CD8-positive, alpha-beta memory T cell (primary cell): ENCODE results near the gene PRKAG2. TPM values are rescaled to one million over a fixed set of nuclear protein-coding genes. Genes with fewer than 3 reads are reported as not detected.

Experiments used
- CTCF ChIA-PET: fragments of 350-600 bp; sonication (Branson Sonifier 250); formaldehyde crosslinking; loops from one replicate; lab custom pipeline; 2021; ENCODE audit warnings: antibody characterized with exemption; lab: Charles Lee
- POLR2A ChIA-PET: fragments of 350-600 bp; sonication (Branson Sonifier 250); formaldehyde crosslinking; loops from one replicate; lab custom pipeline; 2021; ENCODE audit warnings: antibody characterized with exemption; lab: Charles Lee
- DNase-seq, 5 donors: peaks; one replicate each; pipeline versions ENCODE4 v3.0.0 to v3.0.0-alpha.2; 2020 to 2022; ENCODE audit warnings: mixed read lengths in 1 of 5
- H3K27ac ChIP-seq: one replicate; pipeline ENCODE4 v1.7.0; 2013; ENCODE audit warnings: low read depth, mild to moderate bottlenecking, low read length, moderate library complexity
- H3K27me3 ChIP-seq: 2 replicates; pipeline ENCODE4 v1.7.0; 2013; ENCODE audit warnings: low read length, mild to moderate bottlenecking; ENCODE audit not compliant: insufficient read depth, poor library complexity, severe bottlenecking
- H3K36me3 ChIP-seq: 2 replicates; pipeline ENCODE4 v1.7.0; 2013; ENCODE audit warnings: mild to moderate bottlenecking, low read length, moderate library complexity; ENCODE audit not compliant: insufficient read depth
- H3K4me1 ChIP-seq: 2 replicates; pipeline ENCODE4 v1.7.0; 2013; ENCODE audit warnings: mild to moderate bottlenecking, low read length, moderate library complexity; ENCODE audit not compliant: insufficient read depth
- H3K4me3 ChIP-seq: 2 replicates; pipeline ENCODE4 v1.7.0; 2013; ENCODE audit warnings: mild to moderate bottlenecking, low read length
- H3K9me3 ChIP-seq: 2 replicates; pipeline ENCODE4 v1.7.0; 2013; ENCODE audit warnings: mild to moderate bottlenecking, low read length
- H3K27ac Mint-ChIP-seq, 8 donors: one replicate each; pipeline ENCODE4 v1.8.0; 2020 to 2021; ENCODE audit warnings: mixed read lengths in 8 of 8, mild to moderate bottlenecking in 6 of 8, inconsistent platforms in 3 of 8, moderate library complexity in 3 of 8
- H3K27me3 Mint-ChIP-seq, 2 donors: one replicate each; pipeline ENCODE4 v1.8.0; 2020 to 2021; ENCODE audit warnings: mixed read lengths in 2 of 2, mild to moderate bottlenecking in 1 of 2, moderate library complexity in 1 of 2
- H3K36me3 Mint-ChIP-seq, 3 donors: one replicate each; pipeline ENCODE4 v1.8.0; 2020 to 2021; ENCODE audit warnings: mixed read lengths in 3 of 3, inconsistent platforms in 1 of 3, mild to moderate bottlenecking in 1 of 3
- H3K4me1 Mint-ChIP-seq, 3 donors: one replicate each; pipeline ENCODE4 v1.8.0; 2020 to 2021; ENCODE audit warnings: mixed read lengths in 3 of 3, inconsistent platforms in 1 of 3, mild to moderate bottlenecking in 1 of 3
- H3K4me3 Mint-ChIP-seq, 7 donors: one replicate each; pipeline ENCODE4 v1.8.0; 2020 to 2021; ENCODE audit warnings: mixed read lengths in 7 of 7, mild to moderate bottlenecking in 6 of 7, moderate library complexity in 4 of 7, inconsistent platforms in 2 of 7
- H3K9me3 Mint-ChIP-seq, 5 donors: one replicate each; pipeline ENCODE4 v1.8.0; 2020 to 2022; ENCODE audit warnings: mixed read lengths in 5 of 5, mild to moderate bottlenecking in 3 of 5, moderate library complexity in 2 of 5, inconsistent platforms in 1 of 5
- polyA plus RNA-seq: library from polyadenylated mRNA; unstranded; fragments of 300-500 nt; fragmentation: Illumina TruSeq; gene quantifications from one replicate; pipeline ENCODE4 v1.2.3, GENCODE V29; 2021
- total RNA-seq, 2 experiments: library from RNA; stranded (reverse); gene quantifications; one replicate each; pipeline ENCODE4 v1.2.3, GENCODE V29; 2021

The PRKAG2 gene
- total and polyA plus RNA-seq, 3 experiments from 2014 or later, result 23.1 to 31.4 (median 27.2) TPM

GRCh38 chr7:151744656-151745638, 132.0 kb downstream of the PRKAG2 start:
- H3K36me3 ChIP-seq, result no peaks in the 10 kb centered on the region
- peaks cover 0 to 3% of the 10 kb centered on the region in 2 donors for H3K27me3 Mint-ChIP-seq
- H3K9me3 ChIP-seq, result no peaks in the 10 kb centered on the region
- H3K27me3 ChIP-seq, result no peaks in the 10 kb centered on the region
- no peak overlapping the region for H3K4me3 Mint-ChIP-seq
- H3K36me3 Mint-ChIP-seq, result peaks cover 0 to 15% (median 4%) of the 10 kb centered on the region in 3 donors
- H3K4me1 ChIP-seq, result no peaks in the 10 kb centered on the region
- H3K9me3 Mint-ChIP-seq, result no peaks in the 10 kb centered on the region
- H3K4me3 ChIP-seq, result no peak overlapping the region
- ChIA-PET CTCF (interaction anchor here (1.5 to 2.0 kb wide), 2 partner anchors 18 to 38 kb away, joined by 4 to 7 read pairs; no protein-coding TSS in a partner anchor), POLR2A (no interaction called here)
- H3K27ac ChIP-seq, result no peak overlapping the region
- peaks cover 8 to 19% (median 15%) of the 10 kb centered on the region in 3 donors for H3K4me1 Mint-ChIP-seq
- DNase-seq, result no peak
- H3K27ac Mint-ChIP-seq, result peak overlapping the region in 1 of 8 donors; percentile 64

DNA sequence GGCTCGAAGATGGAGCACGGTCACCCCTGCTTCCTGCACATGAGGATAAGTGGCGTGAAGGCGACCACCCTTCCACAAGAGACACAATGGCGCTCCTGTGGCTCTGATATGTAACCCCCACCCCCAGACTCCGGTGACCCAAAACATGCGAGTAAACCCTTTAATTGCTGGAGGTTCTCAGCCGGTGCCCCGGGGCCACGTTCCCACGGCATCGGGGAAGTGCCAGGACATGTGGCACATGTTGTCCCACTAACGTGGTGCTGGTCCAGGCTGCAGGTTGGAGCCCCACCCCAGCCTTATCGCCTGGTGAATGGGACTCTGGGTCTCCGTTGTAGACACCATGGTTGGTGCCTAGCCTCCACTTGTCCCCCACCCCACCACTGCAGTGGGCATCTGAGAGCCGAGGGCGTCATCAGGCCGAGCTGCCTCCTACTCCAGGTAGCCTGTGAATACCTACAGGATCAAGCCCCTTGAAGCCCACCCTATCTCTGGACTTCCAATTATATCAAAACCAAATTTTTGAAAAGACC, 132.8 kb downstream of the PRKAG2 start:
- no peaks in the 10 kb centered on the region for H3K9me3 Mint-ChIP-seq
- no peak overlapping the region for H3K27ac Mint-ChIP-seq

DNA sequence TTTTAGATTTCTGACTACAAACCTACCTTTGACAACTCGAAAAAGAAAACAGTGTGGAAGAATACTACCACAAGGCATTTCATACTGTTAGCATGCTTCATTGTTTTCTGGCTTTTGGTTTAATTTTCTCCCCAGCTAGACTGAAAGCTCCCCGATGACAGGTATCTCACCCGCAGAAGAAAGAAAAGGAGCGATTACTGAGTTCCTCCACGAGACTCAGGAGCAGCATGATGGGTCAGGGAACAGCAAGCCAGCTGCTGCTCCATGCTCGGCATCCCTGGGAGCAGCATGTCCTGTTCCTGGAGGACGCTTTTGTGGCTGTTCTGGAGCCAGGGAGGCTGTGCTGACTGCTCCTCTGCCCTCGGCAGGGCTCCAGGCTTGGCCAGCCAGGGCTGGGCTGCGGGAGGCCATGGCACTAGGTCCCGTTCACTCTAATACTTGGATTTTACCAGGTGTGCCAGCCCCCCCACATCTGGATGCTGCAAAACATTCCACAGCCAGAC, 133.4 kb downstream of the PRKAG2 start:
- Mint-ChIP-seq H3K27me3 (peaks cover 0 to 3% of the 10 kb centered on the region in 2 donors), H3K4me3 (no peak overlapping the region), H3K27ac (peak overlapping the region in 2 of 8 donors; percentile 29 to 88), H3K9me3 (no peaks in the 10 kb centered on the region), H3K4me1 (peaks cover 8 to 16% (median 16%) of the 10 kb centered on the region in 3 donors), H3K36me3 (peaks cover 0 to 12% (median 4%) of the 10 kb centered on the region in 3 donors)
- Histone ChIP-seq H3K4me3 (no peak overlapping the region), H3K36me3 (no peaks in the 10 kb centered on the region), H3K4me1 (no peaks in the 10 kb centered on the region), H3K9me3 (no peaks in the 10 kb centered on the region), H3K27ac (no peak overlapping the region), H3K27me3 (no peaks in the 10 kb centered on the region)
- DNase-seq, result no peak
- CTCF ChIA-PET, result no interaction called here
- POLR2A ChIA-PET, result no interaction called here

More for the DNA sequence above, 132.8 kb downstream of the PRKAG2 start:
- Histone ChIP-seq H3K4me3 (no peak overlapping the region), H3K36me3 (no peaks in the 10 kb centered on the region), H3K9me3 (no peaks in the 10 kb centered on the region), H3K4me1 (no peaks in the 10 kb centered on the region), H3K27me3 (no peaks in the 10 kb centered on the region), H3K27ac (no peak overlapping the region)
- H3K4me3 Mint-ChIP-seq, result no peak overlapping the region
- POLR2A ChIA-PET, result no interaction called here
- CTCF ChIA-PET, result interaction anchor here (1.5 kb wide), 1 partner anchor 19 kb away, joined by 4 read pairs; no protein-coding TSS in a partner anchor
- H3K27me3 Mint-ChIP-seq, result peaks cover 0 to 3% of the 10 kb centered on the region in 2 donors
- no peak for DNase-seq
- peaks cover 8 to 16% (median 15%) of the 10 kb centered on the region in 3 donors for H3K4me1 Mint-ChIP-seq
- H3K36me3 Mint-ChIP-seq, result peaks cover 0 to 12% (median 4%) of the 10 kb centered on the region in 3 donors

- Mint-ChIP-seq H3K9me3 (no peaks in the 10 kb centered on the region), H3K4me1 (peaks cover 8 to 16% (median 16%) of the 10 kb centered on the region in 3 donors), H3K4me3 (no peak overlapping the region), H3K36me3 (peaks cover 0 to 12% (median 4%) of the 10 kb centered on the region in 3 donors), H3K27me3 (peaks cover 0 to 3% of the 10 kb centered on the region in 2 donors), H3K27ac (peak overlapping the region in 1 of 8 donors; percentile 29)
- Histone ChIP-seq H3K4me3 (no peak overlapping the region), H3K4me1 (no peaks in the 10 kb centered on the region), H3K27ac (no peak overlapping the region), H3K9me3 (no peaks in the 10 kb centered on the region), H3K27me3 (no peaks in the 10 kb centered on the region), H3K36me3 (no peaks in the 10 kb centered on the region)
- ChIA-PET POLR2A (no interaction called here), CTCF (no interaction called here)
- no peak for DNase-seq
Observed at GRCh38 chr7:151742713-151743480, 134.0 kb downstream of the PRKAG2 start.

DNA sequence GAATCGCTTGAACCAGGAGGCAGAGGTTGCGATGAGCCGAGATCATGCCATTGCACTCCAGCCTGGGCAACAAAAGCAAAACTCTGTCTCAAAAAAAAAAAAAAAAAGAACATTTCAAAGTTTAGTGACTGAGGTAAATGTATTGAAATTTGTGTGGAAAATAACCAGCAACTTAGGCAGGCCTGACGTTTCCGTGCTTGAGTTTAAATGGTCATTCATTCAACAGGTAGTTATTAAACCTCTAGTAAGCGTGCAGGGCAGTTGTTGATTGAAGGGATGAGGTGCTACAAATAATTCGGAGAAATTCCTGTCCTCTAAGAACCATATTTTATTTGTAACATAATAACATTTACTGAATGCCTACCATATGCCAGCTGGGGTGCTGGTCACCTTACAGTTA, 135.3 kb downstream of the PRKAG2 start:
- H3K27me3 ChIP-seq, result no peaks in the 10 kb centered on the region
- peaks cover 0 to 12% (median 4%) of the 10 kb centered on the region in 3 donors for H3K36me3 Mint-ChIP-seq
- no peak overlapping the region for H3K4me3 Mint-ChIP-seq
- H3K27me3 Mint-ChIP-seq, result peaks cover 0 to 3% of the 10 kb centered on the region in 2 donors
- ChIA-PET POLR2A (no interaction called here), CTCF (no interaction called here)
- no peak overlapping the region for H3K27ac ChIP-seq
- no peak overlapping the region for H3K4me3 ChIP-seq
- no peak for DNase-seq
- H3K36me3 ChIP-seq, result no peaks in the 10 kb centered on the region
- H3K4me1 ChIP-seq, result no peaks in the 10 kb centered on the region
- no peaks in the 10 kb centered on the region for H3K9me3 Mint-ChIP-seq
- no peaks in the 10 kb centered on the region for H3K9me3 ChIP-seq
- peaks cover 8 to 16% (median 16%) of the 10 kb centered on the region in 3 donors for H3K4me1 Mint-ChIP-seq
- no peak overlapping the region for H3K27ac Mint-ChIP-seq

DNA sequence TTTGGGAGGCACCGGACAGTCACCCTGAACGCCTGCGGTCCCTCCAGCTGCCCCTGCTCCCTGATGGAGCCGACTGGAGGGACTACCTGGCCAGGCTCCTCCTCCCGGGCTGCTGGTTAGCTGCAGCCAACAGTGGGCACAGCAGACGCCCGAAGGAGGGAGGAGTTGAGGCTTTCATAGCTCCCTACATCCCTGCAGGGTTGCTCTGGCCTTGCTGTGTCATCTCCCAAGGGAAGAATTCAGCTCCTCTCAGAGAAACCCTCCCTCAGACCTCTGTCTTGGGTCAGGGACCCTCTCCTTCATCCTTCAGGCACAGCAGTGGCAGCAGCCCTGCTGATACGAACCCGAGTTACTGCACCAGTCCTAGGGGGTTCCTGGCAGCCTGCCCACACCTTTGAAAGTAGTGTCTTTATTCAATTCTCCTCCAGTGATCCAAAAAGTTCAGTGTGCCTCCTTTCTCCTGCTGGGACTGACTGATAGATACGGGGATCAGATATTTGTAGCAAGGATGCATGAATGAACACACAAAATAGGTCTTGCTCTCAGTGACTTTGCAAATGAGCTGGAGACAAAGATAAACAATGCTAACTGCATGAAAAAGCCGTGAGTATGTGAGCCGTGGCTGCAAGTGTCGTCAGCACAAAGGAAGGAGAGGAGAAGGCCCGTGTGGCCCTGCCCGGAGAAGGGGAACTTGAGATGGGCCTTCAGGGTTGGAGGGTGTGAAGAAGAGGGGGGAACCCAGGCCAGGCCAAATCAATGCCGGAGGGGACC, 136.6 kb downstream of the PRKAG2 start:
- H3K4me1 Mint-ChIP-seq, result peaks cover 8 to 14% (median 14%) of the 10 kb centered on the region in 3 donors
- H3K4me3 Mint-ChIP-seq, result no peak overlapping the region
- no peak for DNase-seq
- H3K27ac Mint-ChIP-seq, result no peak overlapping the region
- ChIA-PET CTCF (no interaction called here), POLR2A (no interaction called here)
- Histone ChIP-seq H3K27ac (no peak overlapping the region), H3K4me3 (no peak overlapping the region), H3K9me3 (no peaks in the 10 kb centered on the region), H3K4me1 (no peaks in the 10 kb centered on the region), H3K27me3 (no peaks in the 10 kb centered on the region), H3K36me3 (no peaks in the 10 kb centered on the region)
- H3K9me3 Mint-ChIP-seq, result no peaks in the 10 kb centered on the region
- peaks cover 0 to 9% (median 4%) of the 10 kb centered on the region in 3 donors for H3K36me3 Mint-ChIP-seq
- peaks cover 0 to 3% of the 10 kb centered on the region in 2 donors for H3K27me3 Mint-ChIP-seq

GRCh38 chr7:151738925-151739324, 138.0 kb downstream of the PRKAG2 start:
- Mint-ChIP-seq H3K27ac (no peak overlapping the region), H3K36me3 (peaks cover 0 to 8% (median 4%) of the 10 kb centered on the region in 3 donors), H3K27me3 (peaks cover 0 to 2% of the 10 kb centered on the region in 2 donors), H3K4me1 (peaks cover 8 to 11% (median 9%) of the 10 kb centered on the region in 3 donors), H3K9me3 (no peaks in the 10 kb centered on the region), H3K4me3 (no peak overlapping the region)
- no peak for DNase-seq
- Histone ChIP-seq H3K36me3 (no peaks in the 10 kb centered on the region), H3K4me3 (no peak overlapping the region), H3K4me1 (no peaks in the 10 kb centered on the region), H3K9me3 (no peaks in the 10 kb centered on the region), H3K27ac (no peak overlapping the region), H3K27me3 (no peaks in the 10 kb centered on the region)
- ChIA-PET CTCF (no interaction called here), POLR2A (no interaction called here)
